ENCODE results near the gene TEX19.

Gene TEX19

DNA sequence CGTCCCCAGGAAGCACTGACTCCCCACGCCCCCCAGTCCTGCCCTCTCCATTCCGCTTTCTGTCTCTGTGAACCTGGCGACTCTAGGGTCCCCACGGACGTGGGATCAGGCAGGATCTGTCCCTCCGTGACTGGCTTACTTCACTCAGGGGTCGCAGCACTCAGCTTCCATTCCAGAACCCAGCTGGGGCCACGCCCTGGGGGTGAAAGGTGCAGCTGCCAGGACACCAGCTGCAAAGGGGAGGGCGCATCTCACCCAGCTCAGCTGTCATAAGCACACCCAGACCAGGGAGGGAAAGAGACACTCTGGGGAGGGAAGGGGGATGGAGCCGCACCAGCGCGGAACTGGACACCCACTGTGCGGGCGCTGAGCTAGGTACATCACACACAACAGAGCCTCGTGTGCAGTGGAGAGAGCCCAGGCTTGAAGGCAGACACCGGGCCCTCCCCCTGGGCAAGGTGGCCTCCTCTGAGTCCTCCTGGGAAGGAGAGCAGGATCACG is 40.6 kb downstream of the TEX19 start:
- TF ChIP-seq, protein P1, sequence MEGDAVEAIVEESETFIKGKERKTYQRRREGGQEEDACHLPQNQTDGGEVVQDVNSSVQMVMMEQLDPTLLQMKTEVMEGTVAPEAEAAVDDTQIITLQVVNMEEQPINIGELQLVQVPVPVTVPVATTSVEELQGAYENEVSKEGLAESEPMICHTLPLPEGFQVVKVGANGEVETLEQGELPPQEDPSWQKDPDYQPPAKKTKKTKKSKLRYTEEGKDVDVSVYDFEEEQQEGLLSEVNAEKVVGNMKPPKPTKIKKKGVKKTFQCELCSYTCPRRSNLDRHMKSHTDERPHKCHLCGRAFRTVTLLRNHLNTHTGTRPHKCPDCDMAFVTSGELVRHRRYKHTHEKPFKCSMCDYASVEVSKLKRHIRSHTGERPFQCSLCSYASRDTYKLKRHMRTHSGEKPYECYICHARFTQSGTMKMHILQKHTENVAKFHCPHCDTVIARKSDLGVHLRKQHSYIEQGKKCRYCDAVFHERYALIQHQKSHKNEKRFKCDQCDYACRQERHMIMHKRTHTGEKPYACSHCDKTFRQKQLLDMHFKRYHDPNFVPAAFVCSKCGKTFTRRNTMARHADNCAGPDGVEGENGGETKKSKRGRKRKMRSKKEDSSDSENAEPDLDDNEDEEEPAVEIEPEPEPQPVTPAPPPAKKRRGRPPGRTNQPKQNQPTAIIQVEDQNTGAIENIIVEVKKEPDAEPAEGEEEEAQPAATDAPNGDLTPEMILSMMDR (IDR thresholded peaks at IDR 0.05; ENCODE audit: low read depth, low read length, missing control alignments): no peak
- DNase-seq (ENCODE audit: low read depth): no peak
- H3K4me3 ChIP-seq (ENCODE audit: low read depth, low read length): no peak overlapping the region

DNA sequence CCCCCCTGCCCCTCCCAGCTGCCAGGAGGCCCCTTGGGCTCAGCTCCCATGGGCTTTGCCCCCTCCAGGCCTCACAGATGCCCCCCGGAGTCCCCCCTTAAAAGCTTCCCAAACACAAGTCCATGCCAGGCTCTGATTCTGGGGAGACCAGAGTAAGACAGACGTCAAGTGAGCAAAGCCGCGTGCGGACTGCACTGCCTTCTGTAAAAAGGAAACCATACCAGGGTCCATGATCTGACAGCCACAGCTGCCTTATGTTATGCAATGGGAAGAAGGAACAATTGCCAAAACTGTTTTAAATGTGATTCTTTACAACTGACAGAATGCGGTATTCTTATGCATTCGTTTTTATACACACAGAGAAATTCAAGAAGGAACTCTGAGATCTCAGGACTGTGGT is 41.2 kb downstream of the TEX19 start:
- TF ChIP-seq, protein P1 (IDR thresholded peaks at IDR 0.05; ENCODE audit: low read depth, low read length, missing control alignments): no peak
- H3K4me3 ChIP-seq (ENCODE audit: low read depth, low read length): no peak overlapping the region
- DNase-seq (ENCODE audit: low read depth): no peak

DNA sequence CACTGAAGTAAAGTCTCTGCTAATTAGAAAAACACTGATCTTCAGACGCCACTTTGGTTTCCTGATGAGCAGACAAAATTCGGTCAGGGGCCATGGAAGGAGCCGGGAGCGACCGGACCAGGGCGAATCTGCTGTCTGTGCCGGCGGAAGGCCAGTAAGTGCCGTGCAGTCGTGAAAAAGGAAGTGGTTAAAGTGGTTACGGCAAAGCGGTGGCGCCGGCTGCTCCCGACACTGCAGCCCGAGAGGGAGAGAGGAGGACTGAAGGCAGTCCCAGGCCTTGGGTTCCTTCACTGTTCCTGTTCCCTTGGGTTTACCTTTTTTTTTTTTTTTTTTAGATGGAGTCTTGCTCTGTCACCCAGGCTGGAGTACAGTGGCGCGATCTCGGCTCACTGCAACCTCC is 41.8 kb downstream of the TEX19 start:
- no peak overlapping the region for H3K4me3 ChIP-seq (ENCODE audit: low read depth, low read length)
- DNase-seq (ENCODE audit: low read depth): no peak
- TF ChIP-seq, protein P1 (IDR thresholded peaks at IDR 0.05; ENCODE audit: low read depth, low read length, missing control alignments): no peak

DNA sequence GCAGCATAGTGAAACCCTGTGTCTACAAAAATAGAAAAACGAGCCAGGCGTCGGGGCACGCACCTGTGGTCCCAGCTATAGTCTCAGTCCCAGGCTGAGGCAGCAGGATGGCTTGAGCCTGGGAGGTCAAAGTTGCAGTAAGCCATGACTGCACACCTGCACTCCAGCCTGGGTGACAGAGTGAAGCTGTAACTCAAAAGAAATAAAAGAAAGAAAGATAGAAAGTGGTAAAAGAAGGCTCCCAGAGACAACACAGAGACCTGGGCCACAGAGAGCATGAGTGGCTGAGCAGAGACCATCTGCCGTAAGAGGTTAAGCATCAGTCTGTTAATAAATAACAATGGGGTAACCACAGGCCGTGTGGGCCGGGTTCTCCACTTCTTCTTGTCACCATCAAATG is 43.8 kb downstream of the TEX19 start:
- H3K4me3 ChIP-seq (ENCODE audit: low read depth, low read length): no peak overlapping the region
- TF ChIP-seq, protein P1 (IDR thresholded peaks at IDR 0.05; ENCODE audit: low read depth, low read length, missing control alignments): no peak
- DNase-seq (ENCODE audit: low read depth): no peak

DNA sequence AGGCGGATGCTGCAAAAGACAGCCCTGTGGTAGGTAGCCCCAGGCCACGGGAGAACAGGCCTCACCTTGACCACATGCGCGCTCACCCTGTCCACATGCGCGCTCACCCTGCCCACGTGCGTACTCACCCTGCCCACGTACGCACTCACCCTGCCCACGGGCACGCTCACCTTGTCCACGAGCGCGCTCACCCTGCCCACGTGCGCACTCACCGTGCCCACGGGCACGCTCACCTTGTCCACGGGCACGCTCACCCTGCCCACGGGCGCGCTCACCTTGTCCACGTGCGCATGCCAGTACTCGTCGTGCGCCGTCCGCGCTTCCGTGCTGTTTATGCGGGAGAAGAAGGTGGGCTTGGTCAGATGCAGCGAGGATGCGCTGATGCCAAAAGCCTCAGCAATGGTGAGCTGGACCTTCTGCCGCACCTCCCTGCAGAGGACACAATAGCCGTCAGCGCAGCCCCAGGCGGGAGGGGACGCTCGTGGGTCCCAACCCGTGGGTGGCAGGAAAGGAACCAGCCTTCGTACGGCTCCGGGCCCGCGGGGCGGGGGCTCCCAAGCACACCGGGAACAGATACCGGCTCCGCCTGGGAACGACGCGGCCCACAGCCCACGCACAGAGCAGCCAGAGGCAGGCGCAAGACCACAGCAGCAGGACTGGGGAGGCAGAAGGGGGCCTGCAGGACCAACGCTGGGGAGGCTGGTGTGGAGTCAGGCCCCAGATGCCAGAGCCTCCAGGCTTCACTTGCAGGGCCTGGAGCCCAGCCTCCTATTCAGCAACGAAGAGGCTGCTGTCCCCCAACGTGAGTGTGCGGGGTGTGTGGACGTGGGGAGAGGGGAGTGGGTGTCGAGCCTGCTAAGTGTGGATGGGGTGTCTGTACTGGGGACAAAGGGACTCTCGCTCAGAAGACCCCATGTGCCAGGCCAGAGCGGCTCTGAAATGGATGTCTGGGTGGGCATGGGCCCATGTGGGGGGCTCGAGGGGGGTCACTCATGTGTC is 44.9 kb downstream of the TEX19 start:
- DNase-seq (ENCODE audit: low read depth): no peak

DNA sequence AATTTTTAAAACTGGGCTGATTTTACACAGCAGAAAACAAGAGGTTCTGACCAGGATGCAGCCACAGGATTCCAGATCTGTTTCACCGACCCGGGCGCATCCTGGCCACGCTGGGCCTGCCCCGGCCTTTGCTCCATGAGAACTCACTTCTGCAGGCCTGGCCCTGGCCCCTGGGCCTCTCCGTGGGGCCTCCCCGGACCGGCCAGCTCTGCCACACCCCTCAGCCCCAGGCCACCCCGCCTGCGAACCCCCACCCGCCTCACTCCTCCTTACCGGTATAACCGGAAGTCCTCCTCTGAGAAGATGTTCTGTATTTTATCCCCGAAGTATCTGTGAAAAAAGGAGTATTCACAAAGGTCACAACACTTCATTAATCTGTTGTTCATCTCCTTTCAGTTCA is 46.0 kb downstream of the TEX19 start:
- no peak overlapping the region for H3K4me3 ChIP-seq (ENCODE audit: low read depth, low read length)
- DNase-seq (ENCODE audit: low read depth): no peak
- TF ChIP-seq, protein P1 (IDR thresholded peaks at IDR 0.05; ENCODE audit: low read depth, low read length, missing control alignments): no peak

More for the DNA sequence above, 44.9 kb downstream of the TEX19 start:
- no peak overlapping the region for H3K4me3 ChIP-seq (ENCODE audit: low read depth, low read length)
- TF ChIP-seq, protein P1 (IDR thresholded peaks at IDR 0.05; ENCODE audit: low read depth, low read length, missing control alignments): no peak

All from GM12864 (cell line).